Ovary (tissue), 3 donors: Measurements from ENCODE around the gene PSMG4.

Experiments used
- CTCF ChIP-seq, 3 donors: fragments of 450-650 bp in 2 of 3; fragments of 200-600 bp in 1 of 3; IDR thresholded peaks; one replicate each; pipeline versions ENCODE4 v1.5.1 to v1.8.0; 2016 to 2022; ENCODE audit warnings: antibody characterized with exemption in 3 of 3, mild to moderate bottlenecking in 1 of 3
- EP300 ChIP-seq: sonication (generic); formaldehyde crosslinking; IDR thresholded peaks from one replicate; pipeline ENCODE4 v1.6.1; 2017; ENCODE audit warnings: antibody characterized with exemption
- POLR2A ChIP-seq: fragments of 450-650 bp; IDR thresholded peaks from one replicate; pipeline ENCODE4 v1.6.1; 2017; ENCODE audit warnings: antibody characterized with exemption, mild to moderate bottlenecking, moderate library complexity
- donor health status: DM: no; HTN: no; CAD: no.

- TF ChIP-seq CTCF (IDR thresholded peaks at IDR 0.05) (no peak), EP300 (no peak), POLR2A (no peak)
Observed at GRCh38 chr6:3227363-3228045, 31.2 kb upstream of the PSMG4 start, which contains the start of gene TUBB2B.
